HG03280 (cell line): ENCODE results near the gene SLC35E2B.
"Not testable (repeated sequence)": the region's sequence is repeated elsewhere in the genome, so short reads cannot be mapped to it uniquely, and the experiment has no call there.

ENCODE experiments used
- ATAC-seq: cut with Tn5 transposase; IDR thresholded peaks from one replicate; pipeline ENCODE4 v1.9.1; 2021; ENCODE audit warnings: mild to moderate bottlenecking, moderate library complexity; ENCODE audit not compliant: unreplicated experiment

Gene SLC35E2B

DNA sequence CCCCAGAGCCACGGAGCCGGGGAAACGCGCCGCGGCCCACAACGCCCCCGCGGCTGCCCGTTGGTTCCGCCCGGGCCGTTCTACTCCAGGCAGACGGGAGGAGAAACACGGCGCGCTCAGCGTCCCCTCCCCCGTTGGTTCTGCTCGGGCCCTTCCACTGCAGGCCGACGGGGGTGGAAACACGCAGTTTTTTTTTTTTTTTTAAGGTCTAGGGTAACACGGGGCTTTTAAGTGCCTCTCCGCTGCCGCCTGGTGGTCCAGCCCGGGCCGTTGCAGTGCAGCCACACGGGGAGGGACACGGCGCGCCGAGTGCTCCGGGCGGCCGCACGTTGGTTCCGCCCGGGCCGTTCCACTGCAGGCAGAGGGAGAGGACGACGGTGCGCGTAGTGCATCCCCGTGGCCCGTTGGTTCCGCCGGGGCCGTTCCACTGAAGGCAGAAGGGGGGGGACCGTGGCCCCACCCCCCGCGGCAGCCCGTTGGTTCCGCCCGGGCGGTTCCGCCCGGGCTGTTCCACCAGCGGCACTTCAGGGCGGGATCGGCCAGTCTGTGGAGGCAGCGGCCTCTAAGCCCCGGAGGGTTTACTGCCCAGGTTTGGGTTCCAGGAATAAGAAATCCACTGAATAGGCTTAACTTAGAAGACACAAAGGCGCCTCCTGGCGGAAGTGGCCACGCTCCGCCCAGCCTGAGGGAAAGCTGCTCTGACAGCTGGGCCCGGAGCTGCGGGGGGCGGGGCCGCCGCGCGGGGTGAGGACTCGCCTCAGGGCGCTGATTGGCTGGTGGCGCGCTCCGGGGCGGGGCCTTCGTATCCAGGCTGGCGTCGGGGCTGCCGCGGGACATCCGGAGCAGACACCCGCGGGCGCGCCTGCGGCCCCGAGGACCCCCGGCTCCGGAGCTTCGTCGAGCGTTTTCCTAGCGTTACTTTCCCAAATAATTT, at the start of gene SLC35E2B:
Gene SLC35E2B (minus strand): TSS at position 82 of the 934 bp plus-strand sequence. CDS start 16,096 bp downstream, outside the sequence.
- peak; percentile 76 for ATAC-seq

DNA sequence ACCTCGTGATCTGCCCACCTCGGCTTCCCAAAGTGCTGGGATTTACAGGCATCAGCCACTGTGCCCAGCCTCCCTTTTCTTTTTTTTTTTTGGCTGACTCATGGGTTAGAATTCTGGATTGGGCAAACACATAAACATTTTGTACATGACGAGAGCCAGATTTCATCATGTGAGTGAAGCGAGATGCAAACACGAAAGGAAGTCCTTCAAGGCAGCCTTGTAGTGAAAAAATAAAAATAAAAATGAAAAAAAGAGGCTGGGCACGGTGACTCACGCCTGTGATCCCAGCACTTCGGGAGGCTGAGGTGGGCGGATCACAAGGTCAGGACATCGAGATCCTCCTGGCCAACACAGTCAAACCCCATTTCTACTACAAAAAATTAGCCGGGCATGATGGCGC, 48.4 kb upstream of the SLC35E2B start:
- not testable (repeated sequence) for ATAC-seq

DNA sequence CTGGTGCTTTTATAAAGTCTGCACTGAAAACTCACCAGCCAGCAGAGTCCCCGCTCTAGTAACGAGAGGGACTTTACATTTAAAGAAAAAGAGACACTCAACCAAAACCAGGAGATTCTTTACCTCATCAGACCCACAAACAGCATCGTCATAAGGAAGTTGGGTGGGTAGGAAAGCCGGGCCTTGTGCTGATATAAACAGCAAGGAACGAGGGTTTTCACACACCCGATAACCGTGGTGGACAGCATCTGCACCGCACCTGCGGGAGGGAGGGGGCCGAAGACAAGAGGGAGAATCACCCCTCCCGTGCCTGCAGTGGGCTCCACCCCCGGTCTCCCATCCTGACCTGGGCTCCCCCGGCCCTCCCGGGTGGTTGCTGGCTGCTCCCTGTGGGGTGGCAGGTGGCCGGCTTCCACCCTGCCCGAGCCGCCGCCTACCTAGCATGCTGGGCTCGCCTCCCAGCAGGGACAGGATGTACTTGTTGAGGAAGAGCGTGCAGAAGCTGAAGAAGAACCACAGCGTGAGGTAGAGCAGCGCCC, 46.3 kb upstream of the SLC35E2B start:
- ATAC-seq = peak; percentile 26

DNA sequence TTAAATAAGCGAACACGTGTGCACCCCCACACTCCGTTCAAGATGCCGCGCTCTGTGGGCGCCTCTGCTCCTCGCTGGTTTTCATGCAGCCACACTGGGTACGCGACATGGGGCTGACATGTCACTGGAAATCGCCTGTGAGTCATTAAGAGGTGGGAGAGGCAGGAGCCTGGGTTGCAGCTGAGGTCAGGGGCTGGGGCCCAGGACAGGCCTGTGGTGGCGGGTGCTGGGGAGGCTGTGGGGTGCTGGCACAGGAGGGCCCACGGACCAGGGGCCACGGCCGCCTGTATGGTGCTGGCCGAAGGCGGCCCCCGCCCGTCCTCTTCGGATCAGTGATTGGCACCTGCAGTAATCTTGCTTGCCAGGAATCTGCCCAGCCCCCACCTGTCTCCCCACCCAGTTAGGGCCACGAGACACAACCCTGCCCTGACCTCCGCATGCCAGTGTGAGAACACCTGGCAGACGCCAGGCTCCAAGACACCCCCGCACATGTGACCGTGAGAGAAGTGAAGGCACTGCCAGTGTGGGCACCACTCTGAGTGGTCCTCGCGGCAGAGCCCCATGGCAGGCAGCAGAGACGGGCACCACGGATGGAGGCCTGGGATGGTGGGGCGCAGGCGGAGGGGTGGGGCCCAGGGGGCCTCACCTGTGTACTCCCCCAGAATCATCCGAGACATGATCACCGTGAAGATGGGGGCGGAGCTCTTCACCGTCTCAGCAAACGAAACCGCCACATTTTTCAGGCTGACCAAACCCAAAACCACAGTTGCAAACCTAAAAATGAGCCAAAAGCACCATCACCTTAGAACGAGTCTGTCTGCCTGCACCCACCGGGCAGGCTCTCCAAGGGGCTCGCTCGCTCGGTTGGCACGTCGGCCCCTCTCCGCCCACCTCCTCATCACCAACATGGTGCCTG, 45.3 kb upstream of the SLC35E2B start:
- peak; percentile 45 for ATAC-seq

DNA sequence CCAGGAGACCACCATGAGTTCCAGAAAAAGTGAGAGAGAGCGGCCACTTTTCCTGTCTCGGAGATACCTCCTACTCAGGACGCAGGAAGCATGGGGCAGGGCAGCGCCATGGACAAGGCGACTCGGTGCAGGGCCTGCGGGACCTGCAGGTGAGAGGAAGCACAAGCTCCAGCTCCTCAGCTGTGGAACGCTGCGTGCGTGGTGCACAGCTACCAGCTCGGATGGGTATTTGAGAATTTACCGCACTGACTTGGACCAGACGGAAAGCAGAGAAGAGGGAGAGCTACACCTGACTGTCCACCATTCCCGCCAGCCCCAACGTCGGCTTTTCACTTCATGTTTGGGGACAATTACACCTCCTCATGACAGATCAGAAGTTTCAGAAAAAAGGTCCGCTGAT, 39.8 kb upstream of the SLC35E2B start:
- no peak for ATAC-seq

DNA sequence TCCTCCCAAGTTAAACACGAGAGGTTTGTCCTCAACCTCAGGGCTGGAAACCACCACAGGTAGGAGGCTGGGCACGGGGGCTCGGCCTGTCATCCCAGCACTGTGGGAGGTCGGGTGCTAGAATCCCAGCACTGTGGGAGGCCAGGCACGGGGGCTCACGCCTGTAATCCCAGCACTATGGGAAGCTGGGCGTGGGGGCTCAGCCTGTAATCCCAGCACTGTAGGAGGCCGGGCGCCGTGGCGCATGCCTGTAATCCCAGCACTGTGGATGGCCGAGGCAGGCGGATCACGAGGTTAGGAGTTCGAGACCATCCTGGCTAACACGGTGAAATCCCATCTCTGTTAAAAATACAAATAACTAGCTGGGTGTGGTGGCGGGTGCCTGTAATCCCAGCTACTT, 38.3 kb upstream of the SLC35E2B start:
- no peak for ATAC-seq

DNA sequence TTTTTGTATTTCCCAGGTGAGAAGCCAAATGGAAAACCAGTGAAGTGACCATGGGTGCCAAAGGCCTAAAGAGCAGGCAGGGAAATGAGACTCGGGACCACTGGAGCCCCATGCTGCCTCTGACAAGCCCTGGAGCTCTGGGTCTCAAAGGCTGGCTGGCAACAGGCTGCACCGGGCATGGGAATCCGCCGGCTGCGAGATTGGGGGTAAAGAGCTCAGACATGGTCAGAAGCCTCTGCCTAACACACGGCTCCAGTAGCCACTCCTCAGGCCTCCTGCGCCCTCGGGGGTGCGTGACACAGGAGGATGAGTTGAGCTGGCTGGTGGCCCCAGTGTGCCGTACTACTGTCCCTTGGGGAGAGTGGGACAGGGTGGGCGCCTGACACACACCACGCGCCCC, 37.6 kb upstream of the SLC35E2B start:
- not testable (repeated sequence) for ATAC-seq

DNA sequence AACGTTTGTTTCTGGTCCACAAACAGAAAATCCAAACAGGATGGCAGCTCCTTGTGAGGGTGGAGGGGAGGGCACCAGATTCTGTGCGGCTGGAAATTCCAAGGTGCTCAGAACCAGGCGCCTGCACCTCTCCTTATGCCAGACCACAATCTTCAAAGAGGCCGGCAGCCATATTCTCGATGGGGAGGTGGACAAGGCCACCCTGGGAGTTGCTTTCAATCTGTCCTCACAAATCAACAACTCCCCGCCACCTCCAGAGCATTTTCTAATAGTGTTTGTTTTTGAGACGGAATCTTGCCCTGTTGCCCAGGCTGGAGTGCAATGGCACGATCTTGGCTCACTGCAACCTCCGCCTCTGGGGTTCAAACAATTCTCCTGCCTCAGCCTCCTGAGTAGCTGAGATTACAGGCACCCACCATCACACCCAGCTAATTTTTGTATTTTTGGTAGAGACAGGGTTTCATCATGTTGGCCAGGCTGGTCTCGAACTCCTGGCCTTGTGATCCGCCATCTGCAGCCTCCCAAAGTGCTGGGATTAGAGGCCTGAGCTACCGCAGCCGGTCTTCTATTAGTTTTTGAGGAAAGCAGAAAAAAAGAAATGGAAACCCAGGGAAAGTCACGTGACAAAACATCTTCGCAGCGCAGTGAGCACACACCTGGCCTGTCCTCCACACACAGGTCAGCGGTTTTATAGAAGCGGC, 36.7 kb upstream of the SLC35E2B start:
- ATAC-seq = not testable (repeated sequence)

DNA sequence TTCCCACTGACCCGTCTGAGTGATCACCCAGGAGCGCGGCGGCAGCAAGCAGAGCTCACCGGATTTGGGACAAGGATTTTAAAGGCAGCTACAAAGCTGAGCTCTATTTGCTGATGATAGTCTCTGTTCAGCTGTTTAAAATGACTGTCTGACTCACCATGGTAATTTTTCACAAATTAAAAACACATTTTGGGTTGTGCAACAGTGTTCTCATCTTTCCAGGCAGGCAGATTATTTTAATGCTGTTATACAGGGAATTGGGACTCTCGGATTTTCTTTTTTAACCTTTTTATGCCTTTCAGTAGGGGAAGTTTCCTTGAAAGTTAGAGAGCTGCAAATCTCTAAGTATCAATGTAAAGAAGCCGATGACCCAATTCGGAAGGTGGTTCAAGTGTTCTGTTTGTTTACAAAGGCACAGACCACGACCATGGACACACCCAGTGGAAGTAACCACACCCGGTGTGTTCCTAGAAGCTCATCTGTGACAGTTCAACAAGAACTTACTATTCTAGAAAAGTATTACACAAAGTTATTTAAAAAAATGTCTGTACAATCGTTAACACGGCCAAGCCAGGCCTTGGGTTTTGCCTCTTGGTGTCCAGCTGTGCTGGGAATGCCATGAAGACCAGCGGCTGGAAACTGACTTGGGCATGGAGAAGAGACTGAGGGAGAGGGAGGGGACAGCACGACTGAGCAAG, 35.9 kb upstream of the SLC35E2B start:
- ATAC-seq = not testable (repeated sequence)

DNA sequence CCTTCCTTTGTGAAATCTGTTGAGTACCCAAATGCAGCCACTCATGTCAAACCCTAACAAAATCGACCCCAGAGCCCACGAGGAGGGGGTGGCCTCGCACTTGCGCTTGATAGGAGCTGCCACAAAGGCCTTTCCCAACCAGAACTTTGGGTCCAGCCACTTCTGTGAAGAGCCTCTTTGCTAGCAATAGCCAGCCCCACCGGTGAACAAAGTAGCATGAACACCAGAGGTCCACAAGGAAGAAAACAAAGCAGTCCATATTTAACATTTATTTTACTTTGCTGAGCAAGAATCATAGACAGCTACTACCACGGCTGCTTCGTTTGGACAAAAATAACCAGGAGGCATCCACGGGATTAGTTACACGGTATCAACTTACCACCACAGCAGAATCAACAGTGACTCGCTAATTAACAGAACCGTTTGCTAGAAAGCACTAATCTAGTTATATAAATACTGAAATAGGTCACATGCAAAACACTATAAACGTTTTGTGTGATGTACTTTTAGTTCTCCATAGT, 34.6 kb upstream of the SLC35E2B start:
- not testable (repeated sequence) for ATAC-seq

DNA sequence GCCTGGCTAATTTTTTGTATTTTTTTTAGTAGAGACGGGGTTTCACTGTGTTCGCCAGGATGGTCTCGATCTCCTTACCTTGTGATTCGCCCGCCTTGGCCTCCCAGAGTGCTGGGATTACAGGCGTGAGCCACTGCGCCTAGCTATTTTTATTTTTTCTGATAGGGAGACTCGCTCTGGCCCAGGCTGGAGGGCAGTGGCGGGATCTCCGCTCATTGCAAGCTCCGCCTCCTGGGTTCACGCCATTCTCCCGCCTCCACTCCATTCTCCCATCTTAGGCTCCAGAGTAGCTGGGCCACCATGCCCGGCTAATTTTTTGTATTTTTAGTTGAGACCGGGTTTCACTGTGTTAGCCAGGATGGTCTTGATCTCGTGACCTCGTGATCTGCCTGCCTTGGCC, 33.5 kb upstream of the SLC35E2B start:
- not testable (repeated sequence) for ATAC-seq

DNA sequence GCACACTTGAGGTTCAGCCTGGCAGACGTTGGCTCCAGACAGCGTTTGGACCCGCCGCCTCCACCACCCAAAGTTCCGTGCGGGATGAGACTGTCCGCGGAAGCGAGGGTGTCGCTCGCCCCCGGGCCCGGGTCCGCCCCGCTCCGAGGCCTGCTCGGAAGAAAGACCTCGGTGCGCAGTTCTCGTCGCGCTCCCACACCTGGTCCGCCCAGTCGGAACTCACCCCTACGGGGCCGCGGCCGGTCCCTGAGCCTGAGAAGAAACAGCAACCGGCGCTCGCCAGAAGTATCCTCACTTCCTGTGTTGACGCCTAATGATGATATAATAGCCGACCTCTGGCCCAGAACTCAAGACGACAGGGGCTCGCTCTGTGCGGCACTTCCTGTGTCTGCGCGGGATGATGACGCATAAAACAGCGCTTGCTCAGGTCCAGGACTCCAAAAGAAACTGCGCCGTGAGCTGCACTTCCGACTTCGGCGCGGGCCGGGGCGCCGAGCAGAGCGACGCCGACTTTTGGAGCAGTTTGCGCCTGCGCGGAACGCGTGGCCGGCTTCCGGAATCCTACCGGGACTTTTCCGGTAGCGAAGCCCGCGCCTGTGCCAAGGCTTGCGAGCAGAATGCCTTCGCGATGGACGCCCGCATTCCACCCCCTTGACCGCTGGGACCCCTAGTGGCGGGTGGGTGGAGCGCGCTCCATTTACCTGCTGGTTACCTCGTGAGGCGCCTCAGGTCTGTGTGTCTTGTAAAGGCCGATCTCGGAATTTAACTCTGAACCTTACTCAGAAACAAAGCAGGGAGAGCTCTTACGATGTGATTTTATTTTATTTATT, 31.7 kb upstream of the SLC35E2B start, which contains the start of gene CDK11A:
Gene CDK11A (minus strand): TSS at position 323 of the 830 bp plus-strand sequence. CDS start 1,539 bp downstream, outside the sequence.
- peak; percentile 94 for ATAC-seq

DNA sequence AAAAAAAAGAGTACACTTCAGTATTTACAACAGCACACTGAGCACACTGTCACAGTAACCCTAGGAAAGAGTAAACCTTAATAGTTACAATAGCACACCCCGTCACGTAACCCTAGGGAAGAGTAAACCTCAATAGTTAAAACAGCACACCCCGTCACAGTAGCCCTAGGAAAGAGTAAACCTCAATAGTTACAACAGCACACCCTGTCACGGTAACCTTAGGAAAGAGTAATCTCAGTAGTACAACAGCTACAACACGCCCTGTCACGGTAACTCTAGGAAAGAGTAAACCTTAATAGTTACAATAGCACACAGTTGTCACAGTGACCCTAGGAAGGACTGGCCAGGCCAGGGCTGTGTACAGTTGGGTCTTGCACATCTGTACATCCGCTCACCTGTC, 28.6 kb upstream of the SLC35E2B start:
- no peak for ATAC-seq

DNA sequence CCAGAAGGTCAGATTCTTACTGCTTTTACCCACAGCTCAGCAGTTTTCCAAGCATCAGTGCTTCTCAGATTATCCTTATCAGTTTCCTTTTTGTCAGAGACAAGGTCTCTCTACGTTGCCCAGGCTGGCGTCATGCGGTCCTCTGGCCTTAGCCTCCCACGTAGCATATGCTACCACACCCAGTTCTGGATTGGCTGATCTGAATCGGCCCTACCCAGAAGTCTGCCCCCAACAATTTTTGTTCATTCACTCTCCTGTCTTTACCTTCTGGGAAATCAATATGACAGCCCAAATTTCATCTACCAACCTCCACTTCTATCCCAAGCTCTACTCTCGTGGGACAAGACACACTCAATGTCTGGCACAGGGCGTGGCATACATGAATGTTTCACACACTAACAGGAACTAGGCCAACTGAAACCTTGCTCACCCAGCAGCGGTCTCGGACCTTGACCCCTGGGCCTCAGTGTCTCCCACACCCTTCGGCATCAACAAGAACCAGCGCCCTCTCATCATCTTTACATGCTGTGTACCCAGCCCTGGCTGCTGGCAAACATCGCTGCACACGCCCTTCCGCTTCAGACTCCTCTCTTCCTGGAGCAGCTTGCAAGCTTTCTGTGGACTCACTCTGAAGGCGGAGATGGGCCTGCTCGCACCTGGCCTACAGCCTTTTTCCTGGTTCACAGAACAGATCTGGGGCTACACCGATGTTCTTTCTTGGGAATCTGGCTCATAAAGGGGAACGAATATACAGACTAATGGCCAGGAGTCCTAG, 22.7 kb upstream of the SLC35E2B start:
- not testable (repeated sequence) for ATAC-seq

DNA sequence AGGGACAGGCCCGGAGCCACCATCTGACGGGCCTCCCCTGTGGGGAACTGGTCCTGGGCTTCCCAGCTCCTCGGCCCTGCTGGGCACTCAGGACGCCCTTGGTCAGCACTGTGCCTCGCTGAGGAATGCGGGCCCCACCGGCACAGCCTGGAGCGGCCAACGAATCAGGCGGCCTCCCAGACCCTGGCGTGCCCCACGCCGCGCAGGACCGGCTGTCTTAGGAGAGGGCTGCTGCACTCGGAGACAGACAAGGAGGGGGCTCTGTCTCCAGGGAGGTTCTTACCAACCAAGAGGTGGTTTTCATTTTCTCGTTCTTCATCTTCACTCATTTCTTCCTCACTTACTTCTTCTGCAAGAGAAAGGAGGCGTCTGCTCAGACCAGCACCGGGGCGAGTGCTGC, 15.3 kb upstream of the SLC35E2B start:
- not testable (repeated sequence) for ATAC-seq

DNA sequence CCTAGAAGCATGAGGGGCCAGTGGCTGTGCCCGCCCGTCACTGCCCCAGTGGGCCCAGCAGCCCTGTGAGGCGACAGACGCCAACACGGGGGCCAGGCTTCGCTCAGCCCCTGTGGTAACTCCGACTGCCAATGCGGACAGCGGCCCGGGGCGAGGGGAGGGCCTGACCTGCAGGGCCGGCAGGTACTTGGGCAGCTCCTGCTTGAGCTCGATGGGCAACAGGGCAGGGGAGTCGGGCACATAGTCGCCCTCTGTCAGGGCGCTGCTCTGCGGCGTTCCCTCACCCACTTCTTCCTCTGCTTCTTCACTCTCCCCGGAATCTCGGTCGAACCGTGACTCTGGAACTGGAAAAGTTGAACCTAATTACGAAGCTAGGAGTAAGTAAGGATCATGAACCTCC, 14.6 kb upstream of the SLC35E2B start:
- not testable (repeated sequence) for ATAC-seq

DNA sequence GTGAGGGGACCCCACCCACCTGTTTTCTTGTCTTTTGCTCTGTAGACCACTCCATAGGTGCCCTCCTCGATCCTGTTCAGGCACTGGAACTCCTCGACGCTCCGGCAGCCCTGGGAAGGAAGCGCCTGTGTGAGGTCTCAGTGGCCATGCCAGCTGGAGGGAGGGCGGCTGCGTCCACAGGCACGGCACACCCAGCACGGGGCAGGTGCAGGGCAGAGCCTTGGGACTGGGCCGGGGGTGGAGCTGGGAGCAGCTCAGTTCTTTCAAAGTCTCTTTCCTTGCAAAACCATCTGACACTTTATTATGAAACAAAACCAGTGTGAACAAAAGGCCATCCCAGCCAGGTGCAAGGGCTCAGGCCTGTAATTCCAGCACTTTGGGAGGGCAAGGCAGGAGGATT, 13.0 kb upstream of the SLC35E2B start:
- not testable (repeated sequence) for ATAC-seq
